ENCODE data around the gene ERBB4.

ERBB4 gene

DNA sequence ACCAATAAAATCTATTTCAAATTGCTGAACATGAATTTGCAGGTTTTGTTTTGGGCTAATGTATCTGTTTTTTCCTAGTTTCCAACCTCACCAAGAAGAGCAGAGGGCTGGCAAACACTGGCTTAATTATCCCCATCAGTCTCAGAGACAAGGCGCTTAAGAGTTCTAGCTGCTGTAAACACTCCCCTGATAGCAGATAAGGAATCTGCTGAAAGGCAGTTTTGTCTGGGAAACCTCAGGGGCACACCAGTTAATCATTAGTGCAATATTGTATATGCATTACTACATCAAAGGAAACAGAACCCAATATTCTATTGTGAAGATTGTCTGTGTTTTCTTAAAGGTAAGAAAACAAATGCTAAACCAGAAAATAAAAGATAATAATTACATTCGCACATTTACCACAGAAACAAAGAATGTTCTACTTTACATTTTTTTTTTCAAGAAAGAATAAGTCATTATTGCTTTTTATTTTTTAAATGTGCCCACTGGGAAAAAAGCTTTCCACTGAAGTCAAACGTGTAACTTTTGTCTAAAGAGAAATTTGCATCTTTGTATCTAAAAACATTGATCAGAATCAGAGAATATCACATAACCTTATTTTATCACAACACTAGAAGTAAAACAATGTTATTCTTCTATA is 179.1 kb downstream of the ERBB4 start:
- FAIRE-seq: no peak
- no peak for DNase-seq (ENCODE audit: insufficient read length, low spot score)
- TF ChIP-seq SPI1 (IDR thresholded peaks at IDR 0.05; ENCODE audit: low read depth, low read length) (no peak), POU2F2 (IDR thresholded peaks at IDR 0.05; ENCODE audit: low read depth, low read length) (no peak), POLR2A (IDR thresholded peaks at IDR 0.05; ENCODE audit: low read depth, low read length) (no peak), TAF1 (IDR thresholded peaks at IDR 0.05; ENCODE audit: low read depth, low read length) (no peak), PAX5 (IDR thresholded peaks at IDR 0.05; ENCODE audit: insufficient read depth, low read length, severe bottlenecking) (no peak), POLR2AphosphoS5 (IDR thresholded peaks at IDR 0.05; ENCODE audit: low read depth, low read length) (no peak)

DNA sequence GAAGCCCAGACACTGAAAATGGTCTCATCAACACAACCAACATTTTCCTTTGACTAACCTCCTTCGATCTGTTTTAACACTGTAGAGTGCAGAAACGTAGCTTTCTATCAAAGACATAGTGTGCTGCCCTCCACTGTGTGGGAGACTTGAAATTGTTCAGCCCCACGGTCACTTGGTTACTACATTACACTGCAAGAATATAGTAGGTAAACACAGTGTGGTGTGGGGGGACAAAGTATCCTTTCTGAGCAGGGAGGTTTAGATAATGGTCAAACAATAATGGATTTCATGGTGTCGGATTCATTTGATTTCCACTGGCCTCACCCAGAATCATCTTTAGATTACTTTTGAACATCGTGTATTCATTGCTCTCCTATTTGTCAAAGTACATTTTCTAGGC is 181.0 kb downstream of the ERBB4 start:
- DNase-seq (ENCODE audit: insufficient read length, low spot score) (no peak), FAIRE-seq (no peak)
- no peak for TF ChIP-seq PAX5 (IDR thresholded peaks at IDR 0.05; ENCODE audit: insufficient read depth, low read length, severe bottlenecking)
- no peak for TF ChIP-seq SPI1 (IDR thresholded peaks at IDR 0.05; ENCODE audit: low read depth, low read length)
- no peak for TF ChIP-seq TAF1 (IDR thresholded peaks at IDR 0.05; ENCODE audit: low read depth, low read length)
- no peak for TF ChIP-seq POLR2A (IDR thresholded peaks at IDR 0.05; ENCODE audit: low read depth, low read length)
- TF ChIP-seq POLR2AphosphoS5 (IDR thresholded peaks at IDR 0.05; ENCODE audit: low read depth, low read length): no peak
- TF ChIP-seq POU2F2 (IDR thresholded peaks at IDR 0.05; ENCODE audit: low read depth, low read length): no peak

DNA sequence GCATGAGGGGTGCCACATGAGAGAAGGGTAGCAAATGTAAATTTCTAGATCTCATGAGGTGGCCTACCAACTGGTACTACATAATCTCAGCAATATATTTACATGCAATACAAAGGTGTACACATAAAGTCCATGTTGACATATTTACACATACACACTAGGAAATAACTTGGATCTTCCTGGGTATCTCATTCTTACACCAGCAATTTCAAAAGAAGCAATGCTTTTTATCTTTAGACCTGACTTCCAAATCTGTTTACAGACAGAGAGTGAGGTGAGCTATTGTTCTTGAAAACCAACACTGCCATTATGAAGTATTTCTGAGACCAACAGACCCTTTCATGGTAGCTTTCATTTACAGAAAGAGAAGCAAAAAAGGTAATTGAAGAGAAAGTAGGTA is 184.2 kb downstream of the ERBB4 start:
- FAIRE-seq: no peak

DNA sequence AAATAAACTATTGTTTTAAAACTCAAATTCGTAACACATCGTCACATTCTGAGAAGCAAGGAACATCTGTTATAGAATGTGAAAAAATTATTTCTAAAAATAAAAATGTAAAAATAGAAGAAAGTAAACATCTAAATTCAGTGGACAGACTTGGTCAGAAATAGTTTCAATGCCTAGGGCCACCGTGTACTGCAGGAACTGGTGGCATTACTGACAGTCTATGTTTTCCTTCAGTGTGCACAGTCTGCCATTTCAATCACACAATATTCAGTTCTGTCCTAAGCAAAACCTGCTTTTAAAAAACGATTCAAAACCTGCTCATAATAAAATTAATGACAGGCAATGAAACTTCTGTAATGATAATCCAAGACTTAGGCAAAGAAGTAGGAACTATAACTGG is 190.1 kb downstream of the ERBB4 start:
- DNase-seq (ENCODE audit: insufficient read length, low spot score): no peak
- no peak for FAIRE-seq

More for the DNA sequence above, 184.2 kb downstream of the ERBB4 start:
- no peak for TF ChIP-seq SPI1 (IDR thresholded peaks at IDR 0.05; ENCODE audit: low read depth, low read length)
- no peak for TF ChIP-seq TAF1 (IDR thresholded peaks at IDR 0.05; ENCODE audit: low read depth, low read length)
- no peak for TF ChIP-seq POU2F2 (IDR thresholded peaks at IDR 0.05; ENCODE audit: low read depth, low read length)
- TF ChIP-seq PAX5 (IDR thresholded peaks at IDR 0.05; ENCODE audit: insufficient read depth, low read length, severe bottlenecking): no peak
- TF ChIP-seq POLR2A (IDR thresholded peaks at IDR 0.05; ENCODE audit: low read depth, low read length): no peak
- no peak for TF ChIP-seq POLR2AphosphoS5 (IDR thresholded peaks at IDR 0.05; ENCODE audit: low read depth, low read length)
- no peak for DNase-seq (ENCODE audit: insufficient read length, low spot score)

DNA sequence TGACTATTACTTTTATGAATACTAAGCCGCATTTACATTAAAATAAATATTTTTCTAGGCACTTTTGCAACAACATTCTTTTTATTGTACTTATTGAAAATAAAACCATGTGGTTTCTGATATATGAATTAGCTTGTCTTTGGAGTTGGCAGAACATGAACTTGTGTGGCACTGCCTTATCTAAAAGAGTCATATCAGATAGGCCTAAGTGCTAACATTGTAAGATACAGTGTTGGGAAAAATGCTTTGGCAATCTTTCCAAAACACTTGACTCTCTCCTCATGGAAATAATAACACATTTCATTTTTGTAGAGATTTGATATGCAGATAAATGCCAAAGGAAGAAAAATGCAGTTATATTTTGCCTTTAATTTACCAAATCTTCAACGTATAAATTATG is 191.7 kb downstream of the ERBB4 start:
- TF ChIP-seq PAX5 (IDR thresholded peaks at IDR 0.05; ENCODE audit: insufficient read depth, low read length, severe bottlenecking) (no peak), POLR2AphosphoS5 (IDR thresholded peaks at IDR 0.05; ENCODE audit: low read depth, low read length) (no peak), POLR2A (IDR thresholded peaks at IDR 0.05; ENCODE audit: low read depth, low read length) (no peak), TAF1 (IDR thresholded peaks at IDR 0.05; ENCODE audit: low read depth, low read length) (no peak), POU2F2 (IDR thresholded peaks at IDR 0.05; ENCODE audit: low read depth, low read length) (no peak), SPI1 (IDR thresholded peaks at IDR 0.05; ENCODE audit: low read depth, low read length) (no peak)
- no peak for FAIRE-seq
- DNase-seq (ENCODE audit: insufficient read length, low spot score): no peak

More for the DNA sequence above, 190.1 kb downstream of the ERBB4 start:
- TF ChIP-seq POLR2AphosphoS5 (IDR thresholded peaks at IDR 0.05; ENCODE audit: low read depth, low read length): no peak
- TF ChIP-seq SPI1 (IDR thresholded peaks at IDR 0.05; ENCODE audit: low read depth, low read length): no peak
- TF ChIP-seq TAF1 (IDR thresholded peaks at IDR 0.05; ENCODE audit: low read depth, low read length): no peak
- TF ChIP-seq POU2F2 (IDR thresholded peaks at IDR 0.05; ENCODE audit: low read depth, low read length): no peak

DNA sequence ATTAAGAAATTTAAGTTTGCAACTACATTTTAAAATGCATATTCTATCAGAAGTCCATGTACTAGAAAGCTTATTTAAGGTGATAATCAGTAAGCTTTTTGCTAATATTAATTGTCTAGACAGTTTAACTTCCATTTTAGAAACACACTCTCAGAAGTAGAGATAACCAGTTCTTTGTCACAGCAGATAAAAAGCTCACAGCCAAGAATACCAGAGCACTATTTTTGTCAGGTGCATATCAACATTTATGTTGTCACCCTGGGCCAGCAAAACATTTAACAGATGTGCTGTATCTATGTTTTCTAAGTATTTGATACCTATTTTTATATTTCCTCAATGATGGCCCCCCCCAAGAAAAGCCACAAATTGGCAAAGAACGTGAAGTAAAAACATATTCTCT is 192.6 kb downstream of the ERBB4 start:
- DNase-seq (ENCODE audit: insufficient read length, low spot score): no peak
- TF ChIP-seq POU2F2 (IDR thresholded peaks at IDR 0.05; ENCODE audit: low read depth, low read length) (no peak), PAX5 (IDR thresholded peaks at IDR 0.05; ENCODE audit: insufficient read depth, low read length, severe bottlenecking) (no peak), SPI1 (IDR thresholded peaks at IDR 0.05; ENCODE audit: low read depth, low read length) (no peak), TAF1 (IDR thresholded peaks at IDR 0.05; ENCODE audit: low read depth, low read length) (no peak), POLR2AphosphoS5 (IDR thresholded peaks at IDR 0.05; ENCODE audit: low read depth, low read length) (no peak), POLR2A (IDR thresholded peaks at IDR 0.05; ENCODE audit: low read depth, low read length) (no peak)
- FAIRE-seq: no peak

DNA sequence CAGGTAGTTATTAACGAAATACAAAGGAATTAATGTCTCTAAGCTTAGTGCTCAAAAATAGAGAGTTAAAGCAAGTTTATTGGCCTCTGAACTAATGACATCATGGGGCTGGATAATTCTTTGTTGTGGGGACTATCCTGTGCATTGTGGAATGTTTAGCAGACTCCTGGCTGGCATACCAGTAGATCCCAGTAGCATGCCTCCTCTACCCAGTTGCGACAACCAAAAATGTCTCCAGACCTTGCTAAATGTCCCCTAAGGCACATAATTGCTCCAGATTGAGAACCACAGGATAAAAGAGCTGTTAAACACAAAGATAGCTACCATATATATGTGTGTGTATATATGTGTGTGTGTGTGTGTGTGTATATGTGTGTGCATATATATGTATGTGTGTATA is 194.5 kb downstream of the ERBB4 start:
- TF ChIP-seq TAF1 (IDR thresholded peaks at IDR 0.05; ENCODE audit: low read depth, low read length): no peak
- TF ChIP-seq SPI1 (IDR thresholded peaks at IDR 0.05; ENCODE audit: low read depth, low read length): no peak
- TF ChIP-seq POLR2A (IDR thresholded peaks at IDR 0.05; ENCODE audit: low read depth, low read length): no peak
- TF ChIP-seq POLR2AphosphoS5 (IDR thresholded peaks at IDR 0.05; ENCODE audit: low read depth, low read length): no peak
- TF ChIP-seq POU2F2 (IDR thresholded peaks at IDR 0.05; ENCODE audit: low read depth, low read length): no peak
- no peak for TF ChIP-seq PAX5 (IDR thresholded peaks at IDR 0.05; ENCODE audit: insufficient read depth, low read length, severe bottlenecking)
- FAIRE-seq (no peak), DNase-seq (ENCODE audit: insufficient read length, low spot score) (no peak)

DNA sequence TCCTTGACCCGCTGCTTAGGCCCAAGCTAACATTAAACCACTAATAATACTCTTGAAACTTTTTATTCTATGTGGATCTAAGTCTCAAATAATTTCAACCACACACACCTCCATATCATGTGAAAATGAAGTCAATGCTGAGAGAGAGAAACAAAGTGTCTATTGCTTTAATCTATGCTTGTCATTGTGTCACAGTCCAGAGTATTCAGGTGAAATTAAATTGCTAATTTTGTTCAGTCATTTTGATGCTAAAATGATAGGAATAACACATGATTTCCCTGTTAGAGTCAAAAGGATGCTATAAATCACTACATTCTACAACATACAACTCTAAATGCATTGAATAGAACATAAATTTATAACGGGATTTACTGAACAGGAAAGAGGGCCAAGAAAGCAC is 195.4 kb downstream of the ERBB4 start:
- FAIRE-seq: no peak
- TF ChIP-seq POU2F2 (IDR thresholded peaks at IDR 0.05; ENCODE audit: low read depth, low read length) (no peak), POLR2AphosphoS5 (IDR thresholded peaks at IDR 0.05; ENCODE audit: low read depth, low read length) (no peak), SPI1 (IDR thresholded peaks at IDR 0.05; ENCODE audit: low read depth, low read length) (no peak), POLR2A (IDR thresholded peaks at IDR 0.05; ENCODE audit: low read depth, low read length) (no peak), TAF1 (IDR thresholded peaks at IDR 0.05; ENCODE audit: low read depth, low read length) (no peak), PAX5 (IDR thresholded peaks at IDR 0.05; ENCODE audit: insufficient read depth, low read length, severe bottlenecking) (no peak)

DNA sequence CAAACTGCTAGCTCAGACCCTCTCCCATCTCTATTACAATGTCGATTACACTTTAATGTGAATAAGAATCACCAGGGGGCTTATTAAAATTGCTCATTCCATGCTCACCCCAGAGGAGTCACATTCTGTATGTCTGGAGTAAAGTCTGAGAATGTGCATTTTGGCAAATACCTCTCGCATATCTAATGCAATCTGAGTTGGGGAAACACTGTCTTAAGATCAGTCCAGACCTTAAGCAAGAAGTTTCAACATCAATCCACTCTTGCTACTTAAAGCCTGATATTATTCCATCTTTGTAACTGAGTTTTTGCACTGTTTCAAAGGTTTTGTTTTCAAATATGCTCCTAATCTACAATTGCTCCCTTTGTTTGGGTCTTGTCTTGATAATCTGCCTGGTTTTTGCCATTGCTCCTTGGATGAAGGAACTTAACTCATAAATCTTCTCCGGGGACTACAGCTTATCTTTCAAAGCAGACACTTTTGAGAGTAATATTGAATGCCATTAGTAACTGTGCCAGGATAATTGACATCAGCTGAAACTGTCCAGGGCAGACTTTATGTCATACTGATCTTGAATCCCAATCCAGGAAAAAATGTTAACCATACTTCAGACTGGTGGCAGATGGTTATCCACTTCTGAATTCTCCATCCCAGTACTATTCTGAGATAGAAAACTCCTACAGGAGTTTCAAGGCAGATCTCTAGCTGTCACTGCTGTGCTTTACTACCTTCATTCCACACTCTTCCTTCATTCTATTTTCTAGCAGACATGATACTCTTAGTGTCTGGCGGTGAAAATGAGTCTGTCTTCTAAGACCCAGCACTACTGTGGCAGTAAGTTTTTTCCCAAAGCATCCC is 200.9 kb downstream of the ERBB4 start:
- DNase-seq (ENCODE audit: insufficient read length, low spot score) (no peak), FAIRE-seq (no peak)
- TF ChIP-seq POLR2AphosphoS5 (IDR thresholded peaks at IDR 0.05; ENCODE audit: low read depth, low read length): no peak
- no peak for TF ChIP-seq POU2F2 (IDR thresholded peaks at IDR 0.05; ENCODE audit: low read depth, low read length)
- no peak for TF ChIP-seq POLR2A (IDR thresholded peaks at IDR 0.05; ENCODE audit: low read depth, low read length)
- TF ChIP-seq TAF1 (IDR thresholded peaks at IDR 0.05; ENCODE audit: low read depth, low read length): no peak
- no peak for TF ChIP-seq PAX5 (IDR thresholded peaks at IDR 0.05; ENCODE audit: insufficient read depth, low read length, severe bottlenecking)
- TF ChIP-seq SPI1 (IDR thresholded peaks at IDR 0.05; ENCODE audit: low read depth, low read length): no peak

More for the DNA sequence above, 195.4 kb downstream of the ERBB4 start:
- DNase-seq (ENCODE audit: insufficient read length, low spot score): no peak

Data from GM12891 (cell line).